SIG-M5 treated with dmso at 0.1 percent for 504 hours (cell line): Measurements from ENCODE around the gene SNX18.
"Not testable (repeated sequence)": the region's sequence is repeated elsewhere in the genome, so short reads cannot be mapped to it uniquely, and the experiment has no call there.

ENCODE experiments used
- DNase-seq: peaks from one replicate; lab custom pipeline; 2025; ENCODE audit not compliant: unreplicated experiment; lab: John Stamatoyannopoulos, UW

SNX18 gene, protein sequence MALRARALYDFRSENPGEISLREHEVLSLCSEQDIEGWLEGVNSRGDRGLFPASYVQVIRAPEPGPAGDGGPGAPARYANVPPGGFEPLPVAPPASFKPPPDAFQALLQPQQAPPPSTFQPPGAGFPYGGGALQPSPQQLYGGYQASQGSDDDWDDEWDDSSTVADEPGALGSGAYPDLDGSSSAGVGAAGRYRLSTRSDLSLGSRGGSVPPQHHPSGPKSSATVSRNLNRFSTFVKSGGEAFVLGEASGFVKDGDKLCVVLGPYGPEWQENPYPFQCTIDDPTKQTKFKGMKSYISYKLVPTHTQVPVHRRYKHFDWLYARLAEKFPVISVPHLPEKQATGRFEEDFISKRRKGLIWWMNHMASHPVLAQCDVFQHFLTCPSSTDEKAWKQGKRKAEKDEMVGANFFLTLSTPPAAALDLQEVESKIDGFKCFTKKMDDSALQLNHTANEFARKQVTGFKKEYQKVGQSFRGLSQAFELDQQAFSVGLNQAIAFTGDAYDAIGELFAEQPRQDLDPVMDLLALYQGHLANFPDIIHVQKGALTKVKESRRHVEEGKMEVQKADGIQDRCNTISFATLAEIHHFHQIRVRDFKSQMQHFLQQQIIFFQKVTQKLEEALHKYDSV

DNA sequence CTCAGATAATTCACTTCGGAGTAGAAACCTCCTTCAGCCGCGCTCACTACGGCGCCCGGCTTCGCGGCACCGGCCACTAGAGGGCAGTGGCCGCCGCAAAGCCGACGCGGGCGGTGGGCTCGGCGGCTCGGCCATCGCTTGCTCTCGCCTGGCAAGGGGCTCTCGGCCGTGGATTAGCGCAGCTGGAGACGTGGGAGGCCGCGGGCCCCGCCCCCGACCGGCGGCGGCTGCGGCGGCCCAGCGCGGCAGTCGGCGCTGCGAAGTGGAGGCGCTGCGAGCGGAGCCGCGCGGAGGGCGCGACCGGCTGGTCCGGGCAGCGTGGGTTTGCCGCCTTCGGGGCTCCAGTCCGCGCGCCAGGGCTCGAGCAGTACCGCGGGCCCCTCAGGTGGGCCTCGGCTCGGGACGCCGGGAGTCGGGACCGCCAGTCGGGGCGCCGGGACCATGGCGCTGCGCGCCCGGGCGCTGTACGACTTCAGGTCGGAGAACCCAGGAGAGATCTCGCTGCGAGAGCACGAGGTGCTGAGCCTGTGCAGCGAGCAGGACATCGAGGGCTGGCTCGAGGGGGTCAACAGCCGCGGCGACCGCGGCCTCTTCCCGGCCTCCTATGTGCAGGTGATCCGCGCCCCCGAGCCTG, at the start of gene SNX18:
SNX18 (plus strand) TSS at position 248 of the 634 bp plus-strand sequence; CDS start at position 442, 194 bp downstream.
- peak; percentile 94 for DNase-seq

DNA sequence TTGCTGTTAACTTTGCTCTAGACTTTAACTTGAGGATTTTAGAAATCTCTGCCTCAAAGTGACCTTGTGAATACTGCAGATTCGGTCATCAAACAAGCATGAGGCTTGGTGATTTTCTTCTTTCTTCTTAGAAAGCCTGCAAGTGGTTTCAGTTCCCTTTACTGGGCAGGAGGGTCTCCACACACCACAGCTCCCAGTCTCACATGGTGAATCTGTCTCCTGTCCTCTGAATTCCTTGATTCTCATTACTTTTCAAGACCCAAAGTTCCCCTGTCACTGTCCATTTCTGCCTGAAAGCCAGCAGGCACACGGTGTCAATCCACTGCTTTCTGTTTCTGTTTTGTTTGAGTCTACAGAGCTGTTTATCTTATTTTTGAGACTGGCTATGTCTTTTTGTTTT, 47.9 kb upstream of the SNX18 start:
- peak; percentile 26 for DNase-seq

DNA sequence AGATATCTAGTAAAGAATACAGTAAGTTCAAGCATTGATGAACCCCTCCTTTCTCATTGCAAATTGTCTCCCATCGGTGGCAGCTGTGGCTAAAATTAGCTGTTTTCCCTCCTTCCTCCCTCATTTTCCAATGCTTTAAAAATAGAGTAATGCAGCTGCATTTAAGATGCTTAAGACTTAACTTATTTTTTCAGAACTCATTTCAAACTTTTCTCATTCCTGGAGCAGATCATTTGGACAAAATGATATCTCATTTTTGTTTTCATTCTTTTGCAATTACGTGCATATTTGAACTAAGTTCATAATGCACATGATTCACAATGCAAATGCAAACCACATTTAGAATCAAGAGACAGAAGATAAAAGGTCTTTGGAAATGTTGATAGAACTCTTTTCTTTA, 47.4 kb upstream of the SNX18 start:
- DNase-seq: no peak

DNA sequence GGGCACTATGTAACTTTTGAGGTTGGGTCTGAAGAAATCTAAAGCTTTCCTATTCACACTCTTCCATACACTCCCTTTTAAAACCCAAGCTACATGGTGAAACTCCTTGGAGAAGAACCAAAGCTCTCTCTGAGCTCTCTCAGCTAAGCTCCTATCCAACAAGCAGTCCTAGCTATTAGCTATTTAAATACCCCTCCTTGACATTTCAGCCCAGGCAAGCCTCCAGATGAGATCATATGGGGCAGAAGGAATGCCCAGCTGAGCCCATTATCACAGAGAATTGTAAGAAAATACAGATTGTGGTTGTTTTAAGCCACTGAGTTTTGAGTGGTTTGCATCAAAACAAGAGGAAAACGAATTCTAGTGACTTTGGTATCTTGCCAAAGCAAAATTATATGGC, 46.9 kb upstream of the SNX18 start:
- DNase-seq: no peak

DNA sequence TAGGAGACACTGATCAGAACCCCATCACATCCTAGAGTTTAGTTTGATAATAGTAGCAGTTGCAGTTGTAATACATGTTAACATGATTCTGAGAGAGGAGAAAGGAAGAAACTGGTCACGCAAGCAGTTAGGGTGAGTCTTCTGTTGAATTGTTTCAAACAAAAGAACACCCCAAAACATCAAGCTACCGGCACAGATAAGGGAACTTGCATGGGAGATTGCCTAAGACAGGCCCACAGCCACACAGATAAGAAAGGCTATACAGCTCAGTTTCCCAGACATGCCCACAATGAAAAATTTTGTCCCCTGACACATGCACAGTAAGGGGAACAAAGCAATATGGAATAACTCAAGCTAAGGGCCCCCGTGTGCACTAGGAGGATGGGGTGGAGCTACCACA, 46.2 kb upstream of the SNX18 start:
- DNase-seq: no peak

DNA sequence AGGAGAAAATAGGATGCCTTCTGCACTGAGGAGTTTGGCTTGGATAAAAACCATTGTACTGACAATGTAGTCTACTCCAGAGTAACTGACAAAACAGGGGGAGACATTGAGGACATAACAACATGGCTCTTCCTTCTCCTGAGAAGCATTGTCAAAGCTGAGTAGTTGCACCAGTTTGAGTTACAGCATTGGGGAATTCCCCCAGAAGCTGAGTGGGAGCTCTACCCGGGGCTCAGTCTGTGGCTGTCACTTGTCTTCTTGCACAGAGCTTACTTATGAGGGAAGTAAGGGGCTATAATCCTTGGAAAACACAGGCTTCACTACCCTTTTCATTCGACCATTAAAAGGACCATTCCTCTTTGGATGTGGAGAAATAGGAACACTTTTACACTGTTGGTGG, 40.9 kb upstream of the SNX18 start:
- DNase-seq: no peak

DNA sequence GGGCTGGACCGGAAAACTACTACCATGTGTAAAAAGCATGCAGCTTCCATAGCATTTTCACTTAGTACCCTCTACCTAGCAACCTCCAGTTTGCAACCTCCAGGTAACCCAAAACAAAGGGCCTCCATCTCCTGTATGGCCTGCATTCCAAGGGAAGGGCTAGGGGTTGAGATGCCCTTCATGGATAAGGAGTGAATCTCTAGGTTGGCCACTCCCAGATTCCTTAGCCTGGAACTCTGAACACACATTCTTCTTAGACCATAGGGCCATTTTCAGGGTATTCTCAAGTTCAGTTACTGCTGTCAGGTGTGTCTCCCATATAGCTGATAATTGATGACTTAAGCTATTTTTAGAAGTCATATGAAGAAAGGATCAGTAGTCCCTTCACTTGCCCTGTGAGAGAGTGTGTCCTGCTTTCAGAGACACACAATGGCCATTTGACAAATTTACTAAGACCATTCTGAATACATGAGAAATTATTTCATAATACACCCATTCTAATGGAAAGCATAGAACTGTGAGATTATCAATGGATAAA, 39.5 kb upstream of the SNX18 start:
- no peak for DNase-seq

DNA sequence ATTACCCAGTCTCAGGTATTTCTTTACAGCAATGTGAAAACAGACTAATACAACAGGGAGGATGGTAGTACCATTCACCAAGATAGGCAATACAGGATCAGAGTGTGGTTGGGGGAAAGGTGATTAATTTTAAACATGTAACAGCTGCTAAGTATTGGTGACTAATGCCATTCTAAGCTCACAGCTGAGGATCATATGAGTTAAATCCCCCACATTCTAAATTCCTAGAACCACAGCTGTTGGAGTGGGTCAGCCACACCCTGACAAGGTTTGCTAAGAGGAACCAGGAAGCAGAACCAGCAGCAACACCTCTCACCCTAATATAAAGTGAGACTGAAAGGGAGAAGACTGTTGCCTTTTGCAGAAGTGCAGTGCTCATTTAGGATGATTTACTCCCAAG, 37.3 kb upstream of the SNX18 start:
- no peak for DNase-seq

DNA sequence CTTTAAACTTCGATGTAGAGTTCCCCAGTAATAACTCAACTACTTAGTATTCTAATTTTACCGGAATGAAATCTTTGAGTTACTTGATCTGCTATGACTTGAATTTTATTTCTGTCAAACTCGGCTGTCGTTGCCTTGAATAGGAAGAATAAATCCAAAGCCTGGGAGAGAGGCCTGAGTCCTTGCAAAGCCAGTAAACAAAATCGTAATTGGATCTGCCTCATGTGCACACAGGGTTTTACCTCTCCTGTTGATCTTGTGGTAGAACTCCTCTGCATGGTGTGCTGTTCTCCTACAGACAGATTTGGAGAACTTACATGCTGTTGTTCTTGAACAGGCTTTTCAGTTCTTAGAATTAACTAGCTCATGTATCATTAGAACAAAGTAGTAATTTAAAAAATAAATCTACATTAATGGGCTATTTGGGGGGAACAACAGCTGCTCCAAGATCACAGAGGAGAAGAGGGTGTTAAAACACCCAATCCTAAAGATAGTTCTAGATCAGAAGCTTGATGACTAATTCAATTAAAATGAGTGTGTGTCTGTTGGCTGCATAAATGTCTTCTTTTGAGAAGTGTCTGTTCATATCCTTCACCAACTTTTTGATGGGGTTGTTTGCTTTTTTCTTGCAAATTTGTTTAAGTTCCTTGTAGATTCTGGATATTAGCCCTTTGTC, 33.2 kb upstream of the SNX18 start:
- DNase-seq: no peak

DNA sequence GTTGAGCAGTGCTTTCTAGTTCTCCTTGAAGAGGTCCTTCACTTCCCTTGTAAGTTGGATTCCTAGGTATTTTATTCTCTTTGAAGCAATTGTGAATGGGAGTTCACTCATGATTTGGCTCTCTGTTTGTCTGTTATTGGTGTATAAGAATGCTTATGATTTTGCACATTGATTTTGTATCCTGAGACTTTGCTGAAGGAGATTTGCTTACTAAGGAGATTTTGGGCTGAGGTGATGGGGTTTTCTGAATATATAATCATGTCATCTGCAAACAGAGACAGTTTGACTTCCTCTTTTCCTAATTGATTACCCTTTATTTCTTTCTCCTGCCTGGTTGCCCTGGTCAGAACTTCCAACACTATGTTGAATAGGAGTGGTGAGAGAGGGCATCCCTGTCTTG, 31.9 kb upstream of the SNX18 start:
- DNase-seq: not testable (repeated sequence)

DNA sequence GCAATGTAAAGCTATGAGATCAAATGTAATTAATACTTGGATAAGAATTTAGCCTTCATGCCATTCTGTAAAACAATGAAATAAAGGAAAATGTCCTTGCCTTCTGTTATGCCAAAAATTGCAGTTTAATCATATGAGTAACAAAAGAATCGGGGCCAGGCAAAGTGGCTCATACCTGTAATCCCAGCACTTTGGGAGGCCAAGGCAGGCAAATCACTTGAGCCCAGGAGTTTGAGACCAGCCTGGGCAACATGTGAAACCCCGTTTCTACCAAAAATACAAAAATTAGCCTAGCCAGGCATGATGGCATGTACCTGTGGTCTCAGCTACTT, 27.9 kb upstream of the SNX18 start:
- DNase-seq: not testable (repeated sequence)

DNA sequence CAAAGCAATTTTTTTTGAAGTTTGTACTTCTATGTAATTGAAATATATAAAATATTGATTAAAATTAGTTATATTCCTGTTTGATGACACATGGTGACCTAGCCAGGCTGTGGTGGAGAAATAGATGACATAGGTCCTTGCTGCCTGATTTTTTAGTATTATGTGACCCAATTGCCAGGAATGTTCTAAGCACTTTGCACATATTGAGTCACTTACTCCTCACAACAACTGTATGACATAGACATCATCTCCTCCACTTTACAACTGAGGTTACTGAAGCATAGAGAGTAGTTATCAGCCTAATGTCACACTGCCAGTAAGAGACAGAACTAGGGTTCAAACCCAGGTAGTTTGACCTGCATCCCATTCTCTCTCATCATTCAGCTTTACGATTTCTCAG, 26.2 kb upstream of the SNX18 start:
- no peak for DNase-seq

DNA sequence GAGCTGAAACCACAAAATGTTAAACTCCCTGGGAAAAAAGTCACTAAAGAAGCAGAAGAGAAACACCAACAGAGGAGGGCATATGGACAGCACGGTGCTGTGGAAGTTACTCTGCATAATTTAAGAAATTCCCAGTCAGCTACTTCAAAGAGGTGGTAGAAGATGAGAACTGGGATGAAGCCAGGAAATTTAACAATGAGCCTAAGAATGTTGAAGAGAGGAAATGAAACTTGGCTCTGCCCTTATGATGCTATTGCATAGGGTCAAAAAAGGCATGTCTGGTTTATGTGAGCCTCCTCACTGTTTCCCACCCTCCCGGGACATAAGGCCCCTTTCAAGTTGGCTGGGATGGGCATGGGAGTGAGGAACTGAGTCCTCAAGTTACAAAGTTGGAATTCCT, 25.4 kb upstream of the SNX18 start:
- DNase-seq: no peak

DNA sequence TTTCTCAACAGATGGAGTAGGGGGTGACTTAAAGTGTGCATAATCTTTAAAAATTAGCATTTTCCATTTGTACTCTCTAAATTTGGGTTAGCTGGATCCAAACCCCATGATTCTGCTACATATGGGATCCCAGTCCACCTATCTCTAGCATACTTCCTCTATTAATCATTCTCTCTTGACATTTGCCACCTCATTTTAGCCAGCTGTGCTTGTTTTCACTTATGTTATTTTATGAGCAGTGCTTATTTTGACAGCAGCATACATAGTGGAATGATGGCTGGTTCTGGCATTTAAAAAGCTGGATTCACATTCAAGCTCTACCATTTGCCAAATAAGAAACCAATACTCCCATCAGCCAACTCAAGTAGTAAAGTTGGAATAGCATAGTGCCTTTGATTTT, 22.5 kb upstream of the SNX18 start:
- no peak for DNase-seq

DNA sequence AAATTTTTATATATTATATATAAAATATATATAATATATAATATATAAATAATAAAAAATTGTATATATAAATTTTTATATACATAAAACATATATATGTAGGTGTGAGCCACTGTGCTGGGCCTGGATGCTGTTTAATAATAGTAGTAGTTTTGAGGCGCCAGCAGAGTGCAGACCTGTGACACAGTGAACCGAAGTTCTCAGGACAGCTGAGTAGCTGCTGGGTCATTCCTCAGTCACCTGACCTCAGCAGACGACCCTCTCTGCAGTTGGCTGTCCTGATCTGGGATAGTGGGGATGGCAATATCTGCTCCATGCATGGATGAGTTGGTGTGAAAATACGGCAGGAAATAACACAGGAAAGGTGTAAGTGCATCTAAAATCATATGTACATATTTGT, 3.3 kb upstream of the SNX18 start:
- no peak for DNase-seq

DNA sequence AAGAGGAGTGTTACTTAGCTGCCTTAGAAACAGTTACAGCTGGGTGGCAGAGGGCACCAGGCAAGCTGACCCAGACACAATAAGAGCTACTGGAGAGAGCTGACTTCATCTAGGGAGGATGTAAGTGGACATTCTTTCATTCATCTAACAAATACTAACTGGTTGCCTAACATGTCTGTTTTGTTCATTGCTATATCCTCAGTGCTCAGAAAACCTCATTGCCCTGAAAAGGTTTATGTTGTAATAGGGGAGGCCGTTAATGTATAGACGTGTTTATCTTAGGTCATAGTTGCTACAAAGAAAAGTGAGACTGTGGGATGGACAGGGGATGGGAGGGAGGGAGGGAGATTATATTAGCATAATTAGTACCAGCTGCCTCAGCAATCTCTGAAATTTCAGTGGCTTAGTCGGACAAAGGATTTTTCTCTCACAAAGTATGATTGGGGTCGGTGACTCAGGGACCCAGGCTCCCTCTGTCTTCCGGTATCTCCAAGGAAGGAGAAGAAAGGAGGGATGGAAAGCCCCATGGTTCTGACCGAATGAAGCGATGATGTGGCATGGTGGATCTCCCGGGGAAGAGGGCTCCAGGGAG, 2.6 kb upstream of the SNX18 start:
- no peak for DNase-seq

DNA sequence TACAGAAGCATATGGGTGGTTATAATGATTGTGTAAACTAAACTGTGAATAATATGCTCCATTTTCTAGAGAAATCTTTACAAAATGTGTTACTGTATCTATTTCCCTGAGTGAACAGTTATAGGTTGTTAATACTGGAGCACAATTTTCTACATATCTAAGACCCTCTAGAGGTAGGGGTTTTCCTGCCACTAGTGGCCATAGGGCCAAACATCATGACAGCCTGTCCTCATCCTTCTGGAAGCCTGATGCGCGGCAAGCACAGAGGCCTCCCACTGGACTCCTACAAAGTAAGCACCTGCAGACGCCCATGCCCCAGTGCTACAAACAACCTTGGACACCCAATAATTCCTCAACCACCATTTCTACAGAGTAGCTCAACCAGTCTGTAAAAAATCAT, 1.9 kb upstream of the SNX18 start:
- DNase-seq: no peak

DNA sequence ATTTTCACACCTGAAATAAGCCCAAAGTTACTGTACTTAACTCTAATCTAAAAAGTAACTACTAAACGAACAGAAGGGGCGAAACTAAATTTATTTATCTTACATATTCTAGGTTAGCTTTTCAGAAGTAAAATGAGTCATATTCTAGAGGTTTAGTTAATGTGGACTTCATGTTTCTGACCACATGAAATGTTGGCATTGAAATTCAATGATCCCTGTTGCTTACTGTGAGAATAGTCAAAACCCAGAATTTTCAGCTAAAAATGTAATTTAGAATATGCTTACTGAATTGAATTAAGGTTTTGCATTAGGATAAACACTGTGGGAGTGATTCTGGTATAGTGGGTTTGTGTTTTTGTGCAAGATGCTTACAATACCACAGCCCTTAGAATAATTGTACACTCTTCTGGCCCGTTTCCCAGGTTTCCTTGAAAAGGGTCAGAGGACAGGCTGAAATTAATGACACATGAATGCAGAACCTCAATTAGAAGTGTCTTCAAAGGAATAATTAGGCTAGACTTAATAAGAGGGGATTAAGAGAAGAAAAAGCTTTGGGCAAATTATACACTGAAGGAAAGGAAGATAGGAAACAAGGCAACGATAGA, 1.4 kb upstream of the SNX18 start:
- no peak for DNase-seq

DNA sequence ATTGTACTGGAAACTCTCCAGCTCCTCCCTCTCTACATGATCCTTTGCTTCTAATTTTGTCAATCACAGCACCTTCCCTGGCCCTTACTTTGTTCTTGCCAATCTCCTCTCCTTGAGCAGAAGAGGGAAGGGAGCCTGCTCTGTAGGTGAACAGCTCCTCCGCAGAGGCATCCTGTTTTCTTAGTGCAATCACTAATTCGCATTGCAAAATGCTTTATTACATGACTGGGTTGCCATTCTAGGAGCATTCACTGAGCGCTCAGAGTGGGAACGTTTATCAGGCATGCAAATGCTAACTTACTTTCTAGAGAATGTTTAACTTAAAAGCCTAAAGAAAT, 416 bp upstream of the SNX18 start:
- no peak for DNase-seq

DNA sequence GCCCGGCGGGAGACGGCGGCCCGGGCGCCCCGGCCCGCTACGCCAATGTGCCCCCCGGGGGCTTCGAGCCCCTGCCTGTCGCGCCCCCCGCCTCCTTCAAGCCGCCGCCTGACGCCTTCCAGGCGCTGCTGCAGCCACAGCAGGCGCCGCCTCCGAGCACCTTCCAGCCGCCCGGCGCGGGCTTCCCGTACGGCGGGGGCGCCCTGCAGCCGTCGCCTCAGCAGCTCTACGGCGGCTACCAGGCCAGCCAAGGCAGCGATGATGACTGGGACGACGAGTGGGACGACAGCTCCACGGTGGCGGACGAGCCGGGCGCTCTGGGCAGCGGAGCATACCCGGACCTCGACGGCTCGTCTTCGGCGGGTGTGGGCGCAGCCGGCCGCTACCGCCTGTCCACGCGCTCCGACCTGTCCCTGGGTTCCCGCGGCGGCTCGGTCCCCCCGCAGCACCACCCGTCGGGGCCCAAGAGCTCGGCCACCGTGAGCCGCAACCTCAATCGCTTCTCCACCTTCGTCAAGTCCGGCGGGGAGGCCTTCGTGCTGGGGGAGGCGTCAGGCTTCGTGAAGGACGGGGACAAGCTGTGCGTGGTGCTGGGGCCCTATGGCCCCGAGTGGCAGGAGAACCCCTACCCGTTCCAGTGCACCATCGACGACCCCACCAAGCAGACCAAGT, 723 bp downstream of the SNX18 start:
- peak; percentile 33 for DNase-seq
